ENCODE data around the gene ZNF407.

ZNF407 gene

GRCh38 chr18:74631623-74632350 lies 34.1 kb downstream of the ZNF407 start:
- no peak for DNase-seq

GRCh38 chr18:74632351-74632679 lies 34.6 kb downstream of the ZNF407 start:
- no peak for DNase-seq

- DNase-seq = no peak
These were observed 35.2 kb downstream of the ZNF407 start for GRCh38 chr18:74632856-74633255.

- DNase-seq = no peak
These were observed 36.1 kb downstream of the ZNF407 start for GRCh38 chr18:74633652-74634352.

- DNase-seq = no peak
These were observed 37.7 kb downstream of the ZNF407 start for GRCh38 chr18:74635224-74635975.

- DNase-seq = no peak
These were observed 39.4 kb downstream of the ZNF407 start for GRCh38 chr18:74637070-74637469.

GRCh38 chr18:74638210-74638609 lies 40.5 kb downstream of the ZNF407 start:
- DNase-seq = no peak

GRCh38 chr18:74644713-74645112 lies 47.0 kb downstream of the ZNF407 start:
- DNase-seq = no peak

GRCh38 chr18:74645679-74646078 lies 48.0 kb downstream of the ZNF407 start:
- DNase-seq = no peak

GRCh38 chr18:74651327-74652128 lies 53.9 kb downstream of the ZNF407 start:
- DNase-seq = no peak

- peak in 1 of 2 experiments; percentile 59 for DNase-seq
These were observed 54.8 kb downstream of the ZNF407 start for GRCh38 chr18:74652392-74652988.

GRCh38 chr18:74654638-74655037 lies 57.0 kb downstream of the ZNF407 start:
- DNase-seq = peak in 1 of 2 experiments; percentile 20

GRCh38 chr18:74661008-74661407 lies 63.3 kb downstream of the ZNF407 start:
- no peak for DNase-seq

- no peak for DNase-seq
These were observed 64.0 kb downstream of the ZNF407 start for GRCh38 chr18:74661691-74662090.

GRCh38 chr18:74662622-74663021 lies 65.0 kb downstream of the ZNF407 start:
- no peak for DNase-seq

- no peak for DNase-seq
These were observed 67.7 kb downstream of the ZNF407 start for GRCh38 chr18:74665346-74665745.

GRCh38 chr18:74665905-74666304 lies 68.2 kb downstream of the ZNF407 start:
- DNase-seq = no peak

GRCh38 chr18:74669136-74669798 lies 71.6 kb downstream of the ZNF407 start:
- DNase-seq = no peak

- no peak for DNase-seq
These were observed 74.7 kb downstream of the ZNF407 start for GRCh38 chr18:74672371-74672770.

- no peak for DNase-seq
These were observed 76.8 kb downstream of the ZNF407 start for GRCh38 chr18:74674487-74674886.

- DNase-seq = no peak
These were observed 81.5 kb downstream of the ZNF407 start for GRCh38 chr18:74679006-74679678.

Data from NCI-H524 (cell line).